SU-DHL-6 (cell line): ENCODE results near the gene CRYGN.

Experiments used
- H2AFZ ChIP-seq: fragments of 200-600 bp; sonication (generic); 2 replicates; pipeline ENCODE4 v1.6.1; 2014; ENCODE audit warnings: low read depth, mild to moderate bottlenecking, moderate library complexity, mixed read lengths, antibody characterized with exemption, low read length; ENCODE audit not compliant: severe bottlenecking
- H3F3A ChIP-seq: fragments of 200-600 bp; shearing (Covaris generic); 2 replicates; pipeline ENCODE4 v1.6.0; 2016; ENCODE audit warnings: antibody characterized with exemption, mild to moderate bottlenecking; ENCODE audit not compliant: insufficient read depth
- H3K27ac ChIP-seq: fragments of 200-600 bp; sonication (generic); 2 replicates; pipeline ENCODE4 v1.5.1; 2016; ENCODE audit warnings: low read depth, mild to moderate bottlenecking, low read length, moderate library complexity, mixed read lengths
- H3K27me3 ChIP-seq: fragments of 200-600 bp; sonication (generic), shearing (Covaris generic); 2 replicates; pipeline ENCODE4 v1.6.0; 2014; ENCODE audit warnings: mild to moderate bottlenecking, low read length
- H3K36me3 ChIP-seq: fragments of 200-600 bp; sonication (generic); 2 replicates; pipeline ENCODE4 v1.6.1; 2014; ENCODE audit warnings: mild to moderate bottlenecking, low read length, mixed read lengths
- H3K4me2 ChIP-seq: fragments of 300-600, 200-600 bp; shearing (Covaris generic), sonication (generic); 2 replicates; pipeline ENCODE4 v1.6.0; 2014; ENCODE audit warnings: low read length, low read depth, mild to moderate bottlenecking; ENCODE audit not compliant: poor library complexity, severe bottlenecking
- H3K4me3 ChIP-seq: fragments of 200-600 bp; sonication (generic); 2 replicates; pipeline ENCODE4 v1.5.1; 2014; ENCODE audit warnings: antibody characterized with exemption, low read length, mild to moderate bottlenecking, mixed read lengths; ENCODE audit not compliant: insufficient read depth, poor library complexity, severe bottlenecking
- H3K79me2 ChIP-seq: fragments of 200-600 bp; sonication (generic); 2 replicates; pipeline ENCODE4 v1.6.1; 2014; ENCODE audit warnings: mild to moderate bottlenecking, low read length, moderate library complexity; ENCODE audit not compliant: insufficient read depth
- H3K9ac ChIP-seq: fragments of 200-600 bp; sonication (generic); 2 replicates; pipeline ENCODE4 v1.7.0; 2014; ENCODE audit warnings: mild to moderate bottlenecking, low read length
- H3K9me2 ChIP-seq: fragments of 200-600 bp; sonication (generic); replicated peaks from 2 replicates; pipeline ENCODE4 v1.6.1; 2014; ENCODE audit warnings: low read length; ENCODE audit not compliant: insufficient read depth
- H3K9me3 ChIP-seq: fragments of 200-600 bp; sonication (generic); 2 replicates; pipeline ENCODE4 v1.6.1; 2014; ENCODE audit warnings: low read length, mixed read lengths; ENCODE audit not compliant: insufficient read depth
- H4K20me1 ChIP-seq: fragments of 200-600 bp; sonication (generic); 2 replicates; pipeline ENCODE4 v1.6.1; 2014; ENCODE audit warnings: low read depth, mild to moderate bottlenecking, antibody characterized with exemption, low read length, moderate library complexity, mixed read lengths
- CTCF ChIP-seq: fragments of 200-600 bp; sonication (generic); IDR thresholded peaks from one replicate; pipeline ENCODE4 v1.5.1; 2017; ENCODE audit warnings: antibody characterized with exemption, mild to moderate bottlenecking, low read length, moderate library complexity; ENCODE audit not compliant: insufficient read depth, poor library complexity, severe bottlenecking
- EZH2phosphoT487 ChIP-seq: fragments of 200-600 bp; sonication (generic), shearing (Covaris generic); conservative IDR thresholded peaks from 2 replicates; pipeline ENCODE4 v1.6.1; 2018; ENCODE audit warnings: mild to moderate bottlenecking, antibody characterized with exemption, low read length, moderate library complexity, mixed read lengths

CRYGN gene

GRCh38 chr7:151408498-151408838 is 31.5 kb downstream of the CRYGN start:
- no peaks in the 10 kb centered on the region for H3K36me3 ChIP-seq
- H3K9ac ChIP-seq: no peak overlapping the region
- H3F3A ChIP-seq: no peaks in the 10 kb centered on the region
- H3K27me3 ChIP-seq: no peaks in the 10 kb centered on the region
- H3K9me2 ChIP-seq: no peaks in the 10 kb centered on the region
- H4K20me1 ChIP-seq: no peaks in the 10 kb centered on the region
- H3K4me2 ChIP-seq: no peak overlapping the region
- H2AFZ ChIP-seq: no peak overlapping the region
- TF ChIP-seq CTCF (no peak), EZH2phosphoT487 (no peak)
- H3K79me2 ChIP-seq: no peaks in the 10 kb centered on the region
- H3K9me3 ChIP-seq: no peaks in the 10 kb centered on the region
- H3K27ac ChIP-seq: no peak overlapping the region
- no peak overlapping the region for H3K4me3 ChIP-seq

GRCh38 chr7:151406886-151407583 is 32.9 kb downstream of the CRYGN start:
- TF ChIP-seq CTCF: no peak
- no peak for TF ChIP-seq EZH2phosphoT487
- H3K4me2 ChIP-seq: no peak overlapping the region
- no peaks in the 10 kb centered on the region for H4K20me1 ChIP-seq
- H3K27ac ChIP-seq: no peak overlapping the region
- no peaks in the 10 kb centered on the region for H3K36me3 ChIP-seq
- no peaks in the 10 kb centered on the region for H3F3A ChIP-seq
- H2AFZ ChIP-seq: no peak overlapping the region
- no peaks in the 10 kb centered on the region for H3K79me2 ChIP-seq
- no peak overlapping the region for H3K9ac ChIP-seq
- H3K4me3 ChIP-seq: no peak overlapping the region
- no peaks in the 10 kb centered on the region for H3K9me2 ChIP-seq
- H3K27me3 ChIP-seq: no peaks in the 10 kb centered on the region
- no peaks in the 10 kb centered on the region for H3K9me3 ChIP-seq

GRCh38 chr7:151406051-151406875 is 33.7 kb downstream of the CRYGN start:
- Histone ChIP-seq H4K20me1 (no peaks in the 10 kb centered on the region), H3K4me3 (no peak overlapping the region), H3K36me3 (no peaks in the 10 kb centered on the region), H3F3A (no peaks in the 10 kb centered on the region), H3K27me3 (no peaks in the 10 kb centered on the region), H3K79me2 (no peaks in the 10 kb centered on the region), H2AFZ (no peak overlapping the region), H3K9me3 (no peaks in the 10 kb centered on the region), H3K27ac (no peak overlapping the region), H3K9ac (no peak overlapping the region), H3K9me2 (no peaks in the 10 kb centered on the region), H3K4me2 (no peak overlapping the region)
- TF ChIP-seq CTCF (no peak), EZH2phosphoT487 (no peak)
